Dermis microvascular lymphatic vessel endothelial cell (primary cell): ENCODE results near the gene TRPM7. TPM values are rescaled to one million over a fixed set of nuclear protein-coding genes. Genes with fewer than 3 reads are reported as not detected.
"Not testable (repeated sequence)": the region's sequence is repeated elsewhere in the genome, so short reads cannot be mapped to it uniquely, and the experiment has no call there.

Experiments used
- DNase-seq, 2 donors: peaks; one replicate each; pipeline versions ENCODE4 v3.0.0 to v3.0.0-alpha.2; 2010; ENCODE audit warnings: low read depth in 2 of 2
- total RNA-seq: library from RNA; depleted of rRNA; stranded (reverse); fragments of >200 nt; gene quantifications from 2 replicates; pipeline ENCODE4 v1.2.1, GENCODE V29; 2014

TRPM7 gene
- total RNA-seq, 1 donor from 2014 or later: 19.0 TPM

DNA sequence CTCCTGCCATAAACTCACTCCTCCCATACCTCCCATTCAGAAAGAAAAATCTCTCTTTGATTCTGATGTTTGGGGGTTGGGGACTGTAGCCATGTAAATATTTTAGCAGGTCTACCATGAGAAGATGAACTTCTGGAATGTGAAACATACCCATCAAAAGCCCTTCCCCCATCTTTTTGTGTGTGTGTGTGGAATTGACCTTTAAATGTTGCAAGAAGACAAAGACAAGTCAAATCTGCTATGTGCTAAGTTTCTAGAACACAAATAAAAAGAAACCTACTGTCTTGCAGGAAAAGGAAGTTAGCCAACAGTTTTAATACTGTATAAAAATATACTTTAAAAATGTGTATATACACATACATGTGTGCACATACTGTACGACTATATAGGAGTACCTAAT is 110.4 kb downstream of the TRPM7 start:
- no peak for DNase-seq

DNA sequence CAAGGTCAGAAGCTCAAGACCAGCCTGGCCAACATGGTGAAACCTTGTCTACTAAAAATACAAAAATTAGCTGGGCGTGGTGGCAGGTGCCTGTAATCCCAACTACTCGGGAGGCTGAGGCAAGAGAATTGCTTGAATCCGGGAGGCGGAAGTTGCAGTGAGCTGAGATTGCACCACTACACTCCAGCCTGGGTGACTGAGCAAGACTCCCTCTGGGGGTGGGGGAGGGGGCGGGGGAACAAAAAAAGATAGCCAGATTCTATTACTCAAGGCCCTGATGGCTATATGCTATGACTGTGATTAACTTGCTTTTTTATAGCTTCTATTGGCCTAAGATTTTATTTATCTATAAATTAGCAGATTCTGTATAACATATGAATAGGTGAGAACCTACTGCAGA is 112.8 kb downstream of the TRPM7 start:
- not testable (repeated sequence) for DNase-seq

DNA sequence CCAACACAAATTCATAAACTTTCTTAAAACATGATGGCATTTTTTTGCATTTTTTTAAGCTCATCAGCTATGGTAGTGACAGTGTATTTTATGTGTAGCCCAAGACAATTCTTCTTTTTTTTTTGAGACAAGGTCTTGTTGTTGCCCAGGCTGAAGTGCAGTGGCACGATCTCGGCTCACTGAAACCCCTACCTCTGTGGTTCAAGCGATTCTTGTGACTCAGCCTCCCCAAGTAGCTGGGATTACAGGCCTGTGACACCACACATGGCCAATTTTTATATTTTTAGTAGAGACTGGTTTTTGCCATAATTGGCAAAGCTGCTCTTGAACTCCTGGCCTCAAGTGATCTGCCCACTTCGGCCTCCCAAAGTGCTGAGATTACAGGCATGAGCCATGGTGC is 122.8 kb downstream of the TRPM7 start:
- DNase-seq: no peak

GRCh38 chr15:50562735-50563640 is 123.6 kb downstream of the TRPM7 start:
- DNase-seq: no peak

GRCh38 chr15:50558012-50558411 is 128.6 kb downstream of the TRPM7 start:
- no peak for DNase-seq

GRCh38 chr15:50556642-50557371 is 129.8 kb downstream of the TRPM7 start:
- no peak for DNase-seq

GRCh38 chr15:50552238-50552637 is 134.4 kb downstream of the TRPM7 start:
- no peak for DNase-seq

- peak in 1 of 2 donors; percentile 4 for DNase-seq
Observed at GRCh38 chr15:50549326-50549725, 137.3 kb downstream of the TRPM7 start.

- DNase-seq: no peak
Observed at GRCh38 chr15:50546566-50546965, 140.0 kb downstream of the TRPM7 start, which contains the start of gene USP50. Gene USP50, minus strand, starts transcription at chr15:50546666. Its CDS starts 141 bp downstream, at chr15:50546525.

DNA sequence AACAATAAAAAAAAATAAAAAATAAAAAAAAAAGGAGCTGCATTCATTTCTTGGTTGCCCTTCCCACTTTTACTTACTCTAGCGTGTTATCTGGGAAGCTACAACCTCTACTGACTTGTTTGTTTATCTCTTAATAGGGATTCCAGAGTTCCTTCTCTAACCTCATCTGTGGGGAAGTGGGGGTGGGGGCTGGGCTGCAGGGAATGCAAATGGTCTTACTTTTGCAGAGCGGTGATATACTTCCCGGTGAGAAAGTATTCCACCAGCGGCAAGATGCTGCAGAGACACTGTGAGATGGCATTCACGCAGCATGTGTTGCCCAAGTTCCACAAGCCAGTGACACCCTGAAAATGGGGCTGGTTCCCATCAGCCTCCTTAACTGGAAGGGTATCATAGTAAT is 142.2 kb downstream of the TRPM7 start:
- DNase-seq: no peak

GRCh38 chr15:50543556-50543955 is 143.0 kb downstream of the TRPM7 start:
- no peak for DNase-seq

DNA sequence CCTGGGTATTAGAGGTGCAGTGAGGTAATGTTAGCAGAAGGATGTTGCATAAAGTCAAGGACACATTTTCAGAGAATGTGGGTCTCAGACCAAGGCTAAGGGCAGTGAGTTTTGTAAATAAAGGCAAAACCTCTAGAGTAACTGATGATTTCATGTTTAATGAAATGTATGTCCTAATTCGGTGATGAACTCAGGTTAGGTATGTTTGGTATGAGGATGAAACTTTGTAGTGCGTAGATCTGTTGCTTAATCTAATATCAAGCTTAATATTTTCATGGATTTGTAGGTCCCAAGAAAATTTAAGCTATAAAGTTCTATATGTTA is 143.7 kb downstream of the TRPM7 start:
- no peak for DNase-seq

- peak; percentile 61 to 66 for DNase-seq
Observed at GRCh38 chr15:50531766-50532165, 154.8 kb downstream of the TRPM7 start.

GRCh38 chr15:50531163-50531562 is 155.4 kb downstream of the TRPM7 start:
- peak in 1 of 2 donors; percentile 9 for DNase-seq

- DNase-seq: peak; percentile 33 to 85
Observed at GRCh38 chr15:50523851-50524251, 162.7 kb downstream of the TRPM7 start.

DNA sequence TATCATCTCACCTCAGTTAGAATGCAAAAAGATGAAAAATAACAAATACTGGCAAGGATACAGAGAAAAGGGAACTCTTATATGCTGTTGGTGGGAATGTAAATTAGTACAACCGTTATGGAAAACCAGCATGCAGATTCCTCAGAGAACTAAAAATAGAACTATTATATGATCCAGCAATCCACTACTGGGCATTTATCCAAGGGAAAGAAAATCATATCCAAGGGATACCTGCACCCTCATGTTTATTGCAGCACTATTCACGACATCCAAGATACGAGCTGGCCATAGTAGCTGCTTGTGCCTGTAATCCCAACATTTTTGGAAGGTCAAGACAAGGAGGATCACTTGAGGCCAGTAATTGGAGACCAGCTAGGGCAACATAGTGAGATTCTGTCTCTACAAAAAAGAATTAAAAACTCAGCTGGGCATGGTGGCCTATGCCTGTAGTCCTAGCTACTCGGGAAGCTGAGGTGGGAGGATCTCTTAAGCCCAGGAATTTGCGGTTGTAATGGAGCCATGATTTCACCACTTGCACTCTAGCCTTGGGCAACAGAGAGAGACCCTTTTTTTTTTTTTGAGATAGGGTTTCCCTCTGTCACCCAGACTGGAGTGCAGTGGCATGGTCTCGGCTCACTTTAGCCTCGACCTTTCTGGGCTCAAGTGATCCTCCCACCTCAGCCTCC is 166.7 kb downstream of the TRPM7 start:
- peak; percentile 11 to 52 for DNase-seq

- no peak for DNase-seq
Observed at GRCh38 chr15:50513001-50513400, 173.6 kb downstream of the TRPM7 start.

Other genes with a start within 250 kb of the TRPM7 start
- gene USP50, start 140.1 kb downstream of the TRPM7 start, total RNA-seq: not detected in 2 replicates
- gene SPPL2A, start 78.9 kb upstream of the TRPM7 start, total RNA-seq: 56.9 and 88.5 TPM in 2 replicates
- gene AP4E1, start 221.9 kb upstream of the TRPM7 start, total RNA-seq: 7.0 and 10.5 TPM in 2 replicates